Ishikawa (cell line): ENCODE measurements around the gene GIPC1.

Experiments used
- CEBPB ChIP-seq: IDR thresholded peaks from 2 replicates; pipeline ENCODE4 v1.6.1; 2012
- CREB1 ChIP-seq: IDR thresholded peaks from 2 replicates; pipeline ENCODE4 v1.6.1; 2012; ENCODE audit warnings: low read depth
- EGR1 ChIP-seq: IDR thresholded peaks from 2 replicates; pipeline ENCODE4 v1.6.1; 2012
- EP300 ChIP-seq: IDR thresholded peaks from 2 replicates; pipeline ENCODE4 v1.6.1; 2012; ENCODE audit warnings: borderline replicate concordance
- MAX ChIP-seq: IDR thresholded peaks from 2 replicates; pipeline ENCODE4 v1.6.1; 2012
- RAD21 ChIP-seq: IDR thresholded peaks from 2 replicates; pipeline ENCODE4 v1.6.1; 2012; ENCODE audit warnings: low read depth
- TAF1 ChIP-seq: IDR thresholded peaks from 2 replicates; pipeline ENCODE4 v1.6.1; 2012; ENCODE audit warnings: low read depth, mild to moderate bottlenecking
- TCF12 ChIP-seq: IDR thresholded peaks from 2 replicates; pipeline ENCODE4 v1.6.1; 2012; ENCODE audit warnings: low read depth
- USF1 ChIP-seq: IDR thresholded peaks from 2 replicates; pipeline ENCODE4 v1.6.1; 2012

- TF ChIP-seq MAX (no peak), CREB1 (no peak), EGR1 (no peak), TCF12 (no peak), RAD21 (no peak), USF1 (no peak), EP300 (no peak), CEBPB (no peak), TAF1 (no peak)
These were observed 18.4 kb downstream of the GIPC1 start for GRCh38 chr19:14477418-14478112.
